Stimulated activated naive CD4-positive, alpha-beta T cell (primary cell): ENCODE data around the gene AGFG1.
"Not testable (repeated sequence)": the region's sequence is repeated elsewhere in the genome, so short reads cannot be mapped to it uniquely, and the experiment has no call there.

Source experiments
- DNase-seq, 6 experiments: peaks; one replicate each; lab custom pipeline; 2025; lab: John Stamatoyannopoulos, UW

Gene AGFG1

GRCh38 chr2:227497158-227497557, 25.2 kb downstream of the AGFG1 start:
- DNase-seq = no peak

GRCh38 chr2:227499627-227500300, 27.8 kb downstream of the AGFG1 start:
- no peak for DNase-seq

DNA sequence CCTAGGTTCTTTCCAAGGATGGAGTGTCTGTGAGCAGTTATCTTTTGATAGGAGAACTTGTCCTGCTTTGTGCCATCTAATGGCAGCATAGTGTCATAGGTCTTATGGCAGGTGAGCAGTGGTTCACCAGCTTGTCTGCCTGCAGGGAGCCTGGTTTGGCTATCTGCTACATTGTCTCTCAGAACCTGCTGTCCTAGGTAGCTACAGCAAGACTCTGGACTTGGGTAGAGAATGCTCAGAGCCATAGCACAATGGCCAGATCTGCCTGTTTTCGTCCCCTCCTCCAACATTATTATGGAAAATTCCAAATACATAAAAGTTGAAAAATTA, 28.3 kb downstream of the AGFG1 start:
- DNase-seq = no peak

DNA sequence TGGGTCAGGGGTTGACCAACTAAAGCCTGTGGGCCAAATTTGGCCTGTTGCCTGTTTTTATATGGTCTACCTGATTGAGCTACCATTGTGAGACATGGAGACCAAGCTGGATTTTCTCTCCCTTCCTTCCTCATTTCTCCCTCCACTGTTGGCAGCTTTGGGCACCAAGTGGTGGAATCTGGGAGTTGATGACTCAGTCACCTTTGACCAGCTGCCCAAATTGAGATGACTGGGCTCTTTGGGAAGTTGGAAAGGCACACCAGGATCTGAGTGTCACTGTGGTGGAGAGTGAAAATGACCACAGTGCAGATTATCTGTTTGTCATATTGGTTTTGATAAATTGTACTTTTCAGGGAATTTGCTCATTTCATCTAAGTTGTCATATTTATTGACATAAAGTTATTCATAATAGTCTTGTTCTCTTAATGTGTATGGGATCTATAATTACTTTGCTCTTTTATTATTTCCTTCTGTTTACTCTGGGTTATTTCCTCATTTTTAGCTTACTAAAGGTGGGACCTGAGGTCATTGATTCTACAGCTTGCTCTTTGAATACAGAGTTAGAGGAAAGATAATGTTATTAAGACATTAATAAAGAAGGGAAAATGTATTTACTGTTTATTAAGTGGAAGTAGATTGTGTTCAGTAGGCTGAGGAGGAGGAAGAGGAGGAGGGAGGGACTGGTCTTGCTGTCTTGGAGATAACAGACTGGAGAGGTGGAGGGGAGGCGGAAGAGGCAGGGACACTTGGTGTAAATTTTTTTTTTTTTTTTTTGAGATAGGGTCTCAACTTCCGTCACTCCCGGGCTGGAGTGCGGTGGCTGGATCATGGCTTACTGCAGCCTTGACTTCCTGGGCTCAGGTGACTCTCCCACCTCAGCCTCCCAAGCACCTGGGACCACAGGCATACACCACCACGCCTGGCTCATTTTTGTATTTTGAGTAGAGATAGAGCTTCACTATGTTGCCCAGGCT, 31.8 kb downstream of the AGFG1 start:
- DNase-seq = no peak

- DNase-seq = no peak
Measured at GRCh38 chr2:227504700-227505099, 32.7 kb downstream of the AGFG1 start.

DNA sequence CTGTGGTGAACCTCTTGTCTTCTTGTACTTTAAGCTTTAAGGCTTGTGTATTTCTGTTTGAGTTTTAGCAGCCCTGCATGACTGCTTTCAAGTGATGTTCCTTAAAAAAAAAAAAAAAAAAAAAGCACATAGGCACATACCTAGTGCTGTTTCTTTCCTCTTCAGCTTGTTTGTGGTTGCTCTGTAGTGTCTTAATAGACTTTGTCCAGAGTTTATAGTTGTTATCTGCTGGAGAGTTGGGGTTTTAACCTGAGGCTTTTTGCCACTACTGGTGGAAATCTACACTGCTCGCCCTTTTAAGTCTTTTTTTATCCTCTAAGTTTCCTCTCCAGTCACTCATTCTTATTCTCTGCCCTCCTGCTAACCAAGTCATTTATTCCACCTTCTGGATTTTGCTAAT, 34.5 kb downstream of the AGFG1 start:
- DNase-seq = no peak

- DNase-seq = no peak
Measured at GRCh38 chr2:227507963-227508362, 36.0 kb downstream of the AGFG1 start.

- DNase-seq = no peak
Measured at GRCh38 chr2:227509076-227509475, 37.1 kb downstream of the AGFG1 start.

DNA sequence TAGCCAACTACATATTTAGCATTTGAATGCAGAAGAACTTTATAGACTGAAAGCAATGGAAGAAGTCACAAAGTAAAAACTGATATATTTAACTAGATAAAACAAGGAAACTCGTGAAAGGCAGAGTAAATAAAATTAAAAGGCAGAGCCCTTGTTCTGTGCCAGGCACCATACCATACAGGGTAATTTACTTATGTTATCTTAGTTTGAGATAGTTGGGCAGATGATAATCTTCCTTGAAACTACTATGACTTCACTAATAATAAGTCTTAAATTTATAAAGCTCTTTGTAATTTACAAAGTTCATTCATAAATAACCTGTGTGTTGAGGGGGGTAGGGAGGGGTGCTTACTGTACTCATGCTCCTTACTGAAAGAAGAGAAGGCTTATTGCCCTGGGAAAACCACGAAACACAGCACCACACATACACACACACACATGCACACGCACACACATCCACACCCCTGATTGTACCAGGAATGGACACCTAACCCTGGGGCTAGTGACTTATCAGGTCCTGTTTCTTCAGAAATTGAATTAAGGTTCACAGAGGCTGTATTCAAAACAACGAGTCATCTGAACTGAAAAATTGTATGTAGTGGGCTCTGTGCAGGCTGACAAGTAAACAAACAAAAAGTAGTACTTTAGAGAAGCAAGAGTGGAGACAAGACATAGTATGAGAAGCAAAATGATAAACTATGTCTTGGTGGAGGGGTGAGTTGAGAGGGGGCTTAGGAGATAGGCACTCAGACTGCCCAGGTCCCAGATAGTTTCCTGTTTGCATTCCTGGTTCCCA, 38.1 kb downstream of the AGFG1 start:
- DNase-seq = no peak

GRCh38 chr2:227510620-227510958, 38.6 kb downstream of the AGFG1 start:
- no peak for DNase-seq

- DNase-seq = no peak
Measured at GRCh38 chr2:227511239-227511930, 39.4 kb downstream of the AGFG1 start.

DNA sequence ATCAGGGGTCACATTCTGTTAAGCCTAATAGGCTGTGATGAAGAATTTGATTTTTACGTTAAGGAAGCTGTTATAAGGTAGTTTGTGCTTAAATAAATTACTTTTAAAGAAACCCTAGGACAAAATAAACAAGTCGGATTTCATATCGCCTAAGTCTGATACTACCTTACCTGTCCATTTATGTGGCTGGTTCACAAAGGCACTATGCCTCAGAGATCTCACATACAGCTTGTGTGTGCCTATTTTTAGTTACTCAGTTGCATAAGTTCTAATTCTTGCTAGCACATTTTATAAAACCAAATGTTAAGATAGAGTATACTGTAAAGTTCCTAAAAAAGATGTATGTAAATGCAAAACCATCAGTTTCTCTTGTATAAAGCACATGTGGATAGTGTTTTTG, 40.0 kb downstream of the AGFG1 start:
- DNase-seq = no peak

GRCh38 chr2:227513113-227513512, 41.2 kb downstream of the AGFG1 start:
- no peak for DNase-seq

- no peak for DNase-seq
Measured at GRCh38 chr2:227515742-227516141, 43.8 kb downstream of the AGFG1 start.

GRCh38 chr2:227517724-227518123, 45.8 kb downstream of the AGFG1 start:
- DNase-seq = no peak

DNA sequence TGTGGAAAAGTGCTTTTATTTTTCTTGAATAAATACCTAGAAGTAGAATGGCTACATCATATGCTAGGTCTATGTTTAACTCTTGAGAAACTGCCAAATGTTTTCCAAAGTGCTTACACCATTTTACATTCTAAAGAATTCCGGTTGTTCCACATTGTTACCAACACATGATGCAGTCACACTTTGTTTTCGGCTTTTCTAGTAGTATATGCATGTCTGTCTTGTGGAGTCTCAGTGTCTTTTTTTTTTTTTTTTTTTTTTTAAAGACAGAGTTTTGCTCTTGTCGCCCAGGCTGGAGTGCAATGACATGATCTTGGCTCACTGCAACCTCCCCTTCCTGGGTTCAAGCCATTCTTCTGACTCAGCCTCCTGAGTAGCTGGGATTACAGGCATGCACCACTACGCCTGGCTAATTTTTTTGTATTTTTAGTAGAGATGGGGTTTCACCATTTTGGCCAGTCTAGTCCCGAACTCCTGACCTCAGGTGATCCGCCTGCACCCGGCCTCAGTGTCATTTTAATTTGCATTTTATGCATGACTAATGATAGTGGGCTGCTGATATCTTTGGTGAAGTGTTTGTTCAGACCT, 46.4 kb downstream of the AGFG1 start:
- DNase-seq = not testable (repeated sequence)

- DNase-seq = not testable (repeated sequence)
Measured at GRCh38 chr2:227521178-227521577, 49.2 kb downstream of the AGFG1 start.

DNA sequence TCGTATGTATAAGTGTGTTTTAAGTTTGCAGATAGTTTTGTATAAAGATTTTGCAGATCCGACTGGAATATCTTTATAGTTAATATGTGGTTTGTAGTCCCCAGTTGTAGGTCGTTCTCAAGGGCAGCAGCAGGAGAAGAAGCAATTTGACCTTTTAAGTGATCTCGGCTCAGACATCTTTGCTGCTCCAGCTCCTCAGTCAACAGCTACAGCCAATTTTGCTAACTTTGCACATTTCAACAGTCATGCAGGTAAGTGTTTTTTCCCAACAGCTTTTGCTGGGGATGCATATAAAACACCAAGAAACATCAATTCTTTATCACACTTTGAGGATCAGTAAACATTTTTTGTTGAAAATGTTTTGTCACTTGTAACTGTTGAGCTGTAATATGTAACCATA, 52.7 kb downstream of the AGFG1 start:
- DNase-seq = no peak

- no peak for DNase-seq
Measured at GRCh38 chr2:227527351-227527750, 55.4 kb downstream of the AGFG1 start.

DNA sequence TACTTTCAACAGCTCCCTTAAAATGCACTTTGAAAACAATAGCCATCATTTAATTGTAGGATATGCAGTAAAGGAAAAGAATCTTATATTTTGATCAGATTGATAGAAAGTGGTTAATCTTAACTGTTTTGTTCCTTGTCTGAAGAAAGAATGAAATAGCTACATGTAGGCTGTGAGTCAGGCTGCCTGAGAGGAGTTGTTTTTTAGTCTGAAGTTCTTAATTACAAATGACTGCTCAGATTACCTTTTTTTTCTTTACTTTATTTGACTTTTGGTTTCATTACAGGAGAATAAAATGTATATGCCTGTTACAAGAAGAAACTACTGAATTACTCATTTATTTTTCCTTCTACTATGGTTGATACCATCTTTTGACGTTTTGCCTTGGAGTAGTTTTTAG, 56.8 kb downstream of the AGFG1 start:
- DNase-seq = no peak

- no peak for DNase-seq
Measured at GRCh38 chr2:227529871-227530270, 57.9 kb downstream of the AGFG1 start.

GRCh38 chr2:227534714-227535113, 62.8 kb downstream of the AGFG1 start:
- no peak for DNase-seq
